ENCODE data around the gene ARHGAP15.

The ARHGAP15 gene

GRCh38 chr2:143482771-143483170 lies 353.6 kb downstream of the ARHGAP15 start:
- Mint-ChIP-seq H3K4me1 (ENCODE audit: low read depth) (peaks cover 51% of the 10 kb centered on the region), H3K36me3 (ENCODE audit: low read depth) (peaks cover 44% of the 10 kb centered on the region), H3K4me3 (no peak overlapping the region), H3K9me3 (no peaks in the 10 kb centered on the region), H3K27me3 (no peaks in the 10 kb centered on the region), H3K27ac (no peak overlapping the region)
- no peak for DNase-seq

GRCh38 chr2:143486976-143487375 lies 357.8 kb downstream of the ARHGAP15 start:
- Mint-ChIP-seq H3K27me3 (no peaks in the 10 kb centered on the region), H3K4me1 (ENCODE audit: low read depth) (peaks cover 31% of the 10 kb centered on the region), H3K9me3 (no peaks in the 10 kb centered on the region), H3K27ac (no peak overlapping the region), H3K4me3 (no peak overlapping the region), H3K36me3 (ENCODE audit: low read depth) (peaks cover 68% of the 10 kb centered on the region)
- DNase-seq, result no peak

- no peak overlapping the region for H3K27ac Mint-ChIP-seq
- peaks cover 75% of the 10 kb centered on the region for H3K36me3 Mint-ChIP-seq (ENCODE audit: low read depth)
- H3K4me1 Mint-ChIP-seq (ENCODE audit: low read depth), result peaks cover 34% of the 10 kb centered on the region
- H3K9me3 Mint-ChIP-seq, result peaks cover 3% of the 10 kb centered on the region
- H3K27me3 Mint-ChIP-seq, result no peaks in the 10 kb centered on the region
- no peak for DNase-seq
- no peak overlapping the region for H3K4me3 Mint-ChIP-seq
Measured at GRCh38 chr2:143489145-143489544, 359.9 kb downstream of the ARHGAP15 start.

- Mint-ChIP-seq H3K4me1 (ENCODE audit: low read depth) (peaks cover 44% of the 10 kb centered on the region), H3K27me3 (no peaks in the 10 kb centered on the region), H3K27ac (no peak overlapping the region), H3K4me3 (no peak overlapping the region), H3K36me3 (ENCODE audit: low read depth) (peaks cover 80% of the 10 kb centered on the region), H3K9me3 (peaks cover 7% of the 10 kb centered on the region)
- no peak for DNase-seq
Measured at GRCh38 chr2:143491131-143491530, 361.9 kb downstream of the ARHGAP15 start.

GRCh38 chr2:143493339-143493738 lies 364.1 kb downstream of the ARHGAP15 start:
- peaks cover 61% of the 10 kb centered on the region for H3K36me3 Mint-ChIP-seq (ENCODE audit: low read depth)
- H3K9me3 Mint-ChIP-seq, result peaks cover 7% of the 10 kb centered on the region
- H3K4me3 Mint-ChIP-seq, result no peak overlapping the region
- DNase-seq, result no peak
- no peaks in the 10 kb centered on the region for H3K27me3 Mint-ChIP-seq
- peaks cover 49% of the 10 kb centered on the region for H3K4me1 Mint-ChIP-seq (ENCODE audit: low read depth)
- peak overlapping the region; percentile 51 for H3K27ac Mint-ChIP-seq

- Mint-ChIP-seq H3K36me3 (ENCODE audit: low read depth) (peaks cover 53% of the 10 kb centered on the region), H3K4me1 (ENCODE audit: low read depth) (peaks cover 53% of the 10 kb centered on the region), H3K4me3 (no peak overlapping the region), H3K27me3 (no peaks in the 10 kb centered on the region), H3K9me3 (peaks cover 7% of the 10 kb centered on the region), H3K27ac (peak overlapping the region; percentile 41)
- DNase-seq, result no peak
Measured at GRCh38 chr2:143497726-143498125, 368.5 kb downstream of the ARHGAP15 start.

- H3K27ac Mint-ChIP-seq, result no peak overlapping the region
- peaks cover 52% of the 10 kb centered on the region for H3K36me3 Mint-ChIP-seq (ENCODE audit: low read depth)
- DNase-seq, result no peak
- no peak overlapping the region for H3K4me3 Mint-ChIP-seq
- H3K27me3 Mint-ChIP-seq, result no peaks in the 10 kb centered on the region
- peaks cover 48% of the 10 kb centered on the region for H3K4me1 Mint-ChIP-seq (ENCODE audit: low read depth)
- H3K9me3 Mint-ChIP-seq, result peaks cover 4% of the 10 kb centered on the region
Measured at GRCh38 chr2:143498496-143498895, 369.3 kb downstream of the ARHGAP15 start.

GRCh38 chr2:143499061-143499460 lies 369.8 kb downstream of the ARHGAP15 start:
- Mint-ChIP-seq H3K4me1 (ENCODE audit: low read depth) (peaks cover 47% of the 10 kb centered on the region), H3K27ac (no peak overlapping the region), H3K4me3 (no peak overlapping the region), H3K27me3 (no peaks in the 10 kb centered on the region), H3K9me3 (peaks cover 4% of the 10 kb centered on the region), H3K36me3 (ENCODE audit: low read depth) (peaks cover 51% of the 10 kb centered on the region)
- no peak for DNase-seq

- H3K4me3 Mint-ChIP-seq, result no peak overlapping the region
- DNase-seq, result no peak
- H3K9me3 Mint-ChIP-seq, result no peaks in the 10 kb centered on the region
- H3K27ac Mint-ChIP-seq, result no peak overlapping the region
- H3K4me1 Mint-ChIP-seq (ENCODE audit: low read depth), result peaks cover 41% of the 10 kb centered on the region
- H3K27me3 Mint-ChIP-seq, result no peaks in the 10 kb centered on the region
- H3K36me3 Mint-ChIP-seq (ENCODE audit: low read depth), result peaks cover 50% of the 10 kb centered on the region
Measured at GRCh38 chr2:143501106-143501676, 372.0 kb downstream of the ARHGAP15 start.

- peaks cover 63% of the 10 kb centered on the region for H3K36me3 Mint-ChIP-seq (ENCODE audit: low read depth)
- no peak for DNase-seq
- H3K4me1 Mint-ChIP-seq (ENCODE audit: low read depth), result peaks cover 25% of the 10 kb centered on the region
- H3K27ac Mint-ChIP-seq, result no peak overlapping the region
- no peak overlapping the region for H3K4me3 Mint-ChIP-seq
- H3K27me3 Mint-ChIP-seq, result no peaks in the 10 kb centered on the region
- no peaks in the 10 kb centered on the region for H3K9me3 Mint-ChIP-seq
Measured at GRCh38 chr2:143503280-143503679, 374.1 kb downstream of the ARHGAP15 start.

GRCh38 chr2:143504397-143504796 lies 375.2 kb downstream of the ARHGAP15 start:
- no peak for DNase-seq

GRCh38 chr2:143505542-143505941 lies 376.3 kb downstream of the ARHGAP15 start:
- Mint-ChIP-seq H3K4me3 (no peak overlapping the region), H3K27me3 (no peaks in the 10 kb centered on the region), H3K27ac (no peak overlapping the region), H3K36me3 (ENCODE audit: low read depth) (peaks cover 70% of the 10 kb centered on the region), H3K4me1 (ENCODE audit: low read depth) (peaks cover 15% of the 10 kb centered on the region), H3K9me3 (no peaks in the 10 kb centered on the region)
- no peak for DNase-seq

More at GRCh38 chr2:143504397-143504796, 375.2 kb downstream of the ARHGAP15 start:
- Mint-ChIP-seq H3K4me1 (ENCODE audit: low read depth) (peaks cover 16% of the 10 kb centered on the region), H3K27me3 (no peaks in the 10 kb centered on the region), H3K9me3 (no peaks in the 10 kb centered on the region), H3K27ac (peak overlapping the region; percentile 1), H3K4me3 (no peak overlapping the region), H3K36me3 (ENCODE audit: low read depth) (peaks cover 65% of the 10 kb centered on the region)

- Mint-ChIP-seq H3K4me1 (ENCODE audit: low read depth) (peaks cover 19% of the 10 kb centered on the region), H3K27me3 (no peaks in the 10 kb centered on the region), H3K4me3 (no peak overlapping the region), H3K36me3 (ENCODE audit: low read depth) (peaks cover 84% of the 10 kb centered on the region), H3K27ac (peak overlapping the region; percentile 7), H3K9me3 (no peaks in the 10 kb centered on the region)
- no peak for DNase-seq
Measured at GRCh38 chr2:143513081-143513480, 383.9 kb downstream of the ARHGAP15 start.

- Mint-ChIP-seq H3K4me1 (ENCODE audit: low read depth) (peaks cover 20% of the 10 kb centered on the region), H3K27ac (no peak overlapping the region), H3K27me3 (no peaks in the 10 kb centered on the region), H3K4me3 (no peak overlapping the region), H3K9me3 (no peaks in the 10 kb centered on the region), H3K36me3 (ENCODE audit: low read depth) (peaks cover 87% of the 10 kb centered on the region)
- DNase-seq, result no peak
Measured at GRCh38 chr2:143514413-143514812, 385.2 kb downstream of the ARHGAP15 start.

GRCh38 chr2:143515318-143515717 lies 386.1 kb downstream of the ARHGAP15 start:
- DNase-seq, result no peak
- Mint-ChIP-seq H3K27ac (no peak overlapping the region), H3K36me3 (ENCODE audit: low read depth) (peaks cover 91% of the 10 kb centered on the region), H3K4me3 (no peak overlapping the region), H3K27me3 (no peaks in the 10 kb centered on the region), H3K9me3 (no peaks in the 10 kb centered on the region), H3K4me1 (ENCODE audit: low read depth) (peaks cover 27% of the 10 kb centered on the region)

GRCh38 chr2:143519521-143519920 lies 390.3 kb downstream of the ARHGAP15 start:
- Mint-ChIP-seq H3K9me3 (no peaks in the 10 kb centered on the region), H3K27me3 (no peaks in the 10 kb centered on the region), H3K27ac (no peak overlapping the region)

More at GRCh38 chr2:143519521-143519920, 390.3 kb downstream of the ARHGAP15 start:
- peaks cover 52% of the 10 kb centered on the region for H3K4me1 Mint-ChIP-seq (ENCODE audit: low read depth)
- H3K4me3 Mint-ChIP-seq, result no peak overlapping the region
- H3K36me3 Mint-ChIP-seq (ENCODE audit: low read depth), result peaks cover 78% of the 10 kb centered on the region
- no peak for DNase-seq
